HFF-Myc (cell line): ENCODE results near the gene LYPD6B.

ENCODE experiments used
- DNase-seq: peaks from one replicate; pipeline ENCODE4 v3.0.0-alpha.2; 2011; ENCODE audit warnings: low read depth; ENCODE audit errors: extremely low read depth
- H3K4me3 ChIP-seq: replicated peaks from 2 replicates; pipeline ENCODE4 v1.5.1; 2011; ENCODE audit warnings: low read depth, mild to moderate bottlenecking, control low read depth, low read length
- CTCF ChIP-seq: IDR thresholded peaks from 2 replicates; pipeline ENCODE4 v1.5.1; 2012; ENCODE audit warnings: mild to moderate bottlenecking, low read depth, low read length, control low read depth; ENCODE audit errors: missing control alignments

LYPD6B gene

GRCh38 chr2:149258531-149258930, 220.0 kb downstream of the LYPD6B start:
- DNase-seq: no peak
- no peak for TF ChIP-seq CTCF
- H3K4me3 ChIP-seq: no peak overlapping the region

- no peak for TF ChIP-seq CTCF
- DNase-seq: no peak
- no peak overlapping the region for H3K4me3 ChIP-seq
Measured at GRCh38 chr2:149259136-149259535, 220.6 kb downstream of the LYPD6B start.

DNA sequence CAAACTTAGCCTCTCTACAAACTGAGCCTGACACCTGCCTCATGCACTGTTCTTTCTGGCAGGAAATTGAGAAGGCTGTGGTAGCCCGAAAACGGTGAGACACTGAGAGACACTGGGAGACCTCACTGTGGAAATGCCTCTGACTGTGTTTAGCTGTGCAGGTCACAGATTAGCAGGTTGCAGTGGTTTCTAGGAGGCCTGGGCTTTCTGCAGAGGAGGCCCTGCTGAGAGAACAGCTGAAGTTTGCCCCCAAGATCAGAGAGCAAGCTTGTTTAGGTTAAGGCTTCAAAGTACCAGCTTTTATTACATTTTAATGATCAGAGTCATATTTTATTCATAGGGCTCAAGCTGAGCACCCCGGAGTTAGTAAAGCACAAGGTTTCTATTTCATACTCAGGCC, 223.2 kb downstream of the LYPD6B start:
- no peak overlapping the region for H3K4me3 ChIP-seq
- no peak for TF ChIP-seq CTCF
- DNase-seq: no peak
